Dermis microvascular lymphatic vessel endothelial cell (primary cell): ENCODE measurements around the gene DIP2C. TPM values are rescaled to one million over a fixed set of nuclear protein-coding genes. Genes with fewer than 3 reads are reported as not detected.
A peak's percentile ranks its signal among the peaks of the same experiment; 100 is the strongest.

Experiments used
- DNase-seq, 2 donors: peaks; one replicate each; pipeline versions ENCODE4 v3.0.0 to v3.0.0-alpha.2; 2010; ENCODE audit warnings: low read depth in 2 of 2
- total RNA-seq: library from RNA; depleted of rRNA; stranded (reverse); fragments of >200 nt; gene quantifications from 2 replicates; pipeline ENCODE4 v1.2.1, GENCODE V29; 2014

Gene DIP2C
- total RNA-seq, 1 donor from 2014 or later = 4.5 TPM

- no peak for DNase-seq
Observed at GRCh38 chr10:246431-246830, 443.0 kb downstream of the DIP2C start.

- no peak for DNase-seq
Observed at GRCh38 chr10:244227-244626, 445.2 kb downstream of the DIP2C start.

- DNase-seq = no peak
Observed at GRCh38 chr10:241966-242643, 447.4 kb downstream of the DIP2C start.

- DNase-seq = no peak
Observed at GRCh38 chr10:241451-241850, 448.0 kb downstream of the DIP2C start.

DNA sequence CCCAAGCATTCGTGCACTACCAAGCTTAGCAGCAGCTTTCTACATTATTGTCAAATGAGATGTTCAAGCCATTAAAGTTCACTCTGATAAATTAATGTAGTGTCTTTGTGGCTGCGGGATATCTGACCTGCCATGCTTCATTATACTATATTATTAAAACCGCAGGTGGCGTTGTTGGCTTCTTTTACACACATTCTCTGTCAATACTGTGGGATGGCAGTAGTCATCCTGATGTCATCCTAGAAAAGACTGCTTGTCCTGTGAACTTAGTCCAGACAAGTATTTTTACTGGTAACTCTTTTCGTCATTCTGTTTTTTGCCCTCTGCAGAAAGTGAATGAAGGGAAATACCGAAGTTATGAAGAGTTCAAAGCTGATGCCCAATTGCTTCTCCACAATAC is 450.4 kb downstream of the DIP2C start:
- peak in 1 of 2 donors; percentile 24 for DNase-seq

GRCh38 chr10:235915-236314 is 453.6 kb downstream of the DIP2C start:
- peak; percentile 11 to 19 for DNase-seq

GRCh38 chr10:234708-235406 is 454.6 kb downstream of the DIP2C start:
- no peak for DNase-seq

DNA sequence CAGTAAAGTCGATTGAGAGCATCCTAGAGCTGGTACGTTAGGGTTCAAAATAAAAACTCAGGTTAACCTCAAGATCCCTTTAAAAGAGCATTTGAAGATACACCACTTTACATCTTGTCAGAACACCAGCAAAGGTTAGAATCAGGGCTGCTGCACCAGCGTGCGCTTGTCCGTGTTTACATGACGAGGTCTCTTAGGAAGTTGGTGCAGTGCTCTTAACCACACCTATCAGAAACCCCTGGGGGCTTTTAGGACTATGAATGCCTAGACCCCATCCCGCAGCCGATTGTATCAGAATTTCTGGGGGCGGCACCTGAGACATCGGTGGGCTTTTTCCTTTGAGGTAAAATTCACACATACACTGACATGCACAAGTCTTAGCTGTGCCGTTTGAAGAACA is 456.6 kb downstream of the DIP2C start:
- DNase-seq = no peak

GRCh38 chr10:232061-232460 is 457.4 kb downstream of the DIP2C start:
- DNase-seq = no peak

- DNase-seq = peak in 1 of 2 donors; percentile 17
Observed at GRCh38 chr10:230758-231157, 458.7 kb downstream of the DIP2C start.

- no peak for DNase-seq
Observed at GRCh38 chr10:228366-228765, 461.1 kb downstream of the DIP2C start.

- no peak for DNase-seq
Observed at GRCh38 chr10:227014-227413, 462.5 kb downstream of the DIP2C start.

DNA sequence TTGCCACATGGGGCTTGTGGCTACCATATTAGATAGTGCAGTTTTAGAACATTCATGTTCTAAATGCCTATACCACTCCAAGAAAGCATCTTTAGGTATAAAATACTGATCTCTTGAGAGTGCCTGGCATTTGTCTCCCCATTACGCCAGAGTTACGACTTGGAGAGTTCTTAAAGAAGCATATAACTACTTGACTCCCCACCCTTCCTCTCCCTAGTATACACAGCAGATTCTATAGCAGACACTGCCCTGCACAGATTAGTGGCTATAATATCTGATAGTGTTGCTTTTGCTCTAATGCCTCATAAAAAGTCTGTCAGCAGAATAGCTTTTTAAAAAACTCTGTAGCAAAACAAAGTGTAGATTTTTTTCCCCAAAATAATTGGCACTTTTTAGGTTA is 463.4 kb downstream of the DIP2C start:
- DNase-seq = no peak

GRCh38 chr10:224571-224970 is 464.9 kb downstream of the DIP2C start:
- no peak for DNase-seq

Other genes starting within 250 kb of the DIP2C start
- gene LARP4B, start 242.0 kb upstream of the DIP2C start, total RNA-seq = 23.5 and 24.8 TPM in 2 replicates